DMS153 treated with DMSO at 0.1 percent for 48 hours (cell line): ENCODE results near the gene SEL1L.
A peak's percentile ranks its signal among the peaks of the same experiment; 100 is the strongest.
"Not testable (repeated sequence)": the region's sequence is repeated elsewhere in the genome, so short reads cannot be mapped to it uniquely, and the experiment has no call there.

Experiments
- DNase-seq: peaks from one replicate; lab custom pipeline; 2025; ENCODE audit not compliant: unreplicated experiment; lab: John Stamatoyannopoulos, UW

The SEL1L gene

GRCh38 chr14:81529391-81529790, 4.3 kb downstream of the SEL1L start:
- no peak for DNase-seq

- no peak for DNase-seq
These were observed 8.5 kb downstream of the SEL1L start for GRCh38 chr14:81525129-81525528.

- DNase-seq = no peak
These were observed 10.0 kb downstream of the SEL1L start for GRCh38 chr14:81523616-81524015.

GRCh38 chr14:81523016-81523415, 10.6 kb downstream of the SEL1L start:
- no peak for DNase-seq

GRCh38 chr14:81521356-81521755, 12.3 kb downstream of the SEL1L start:
- no peak for DNase-seq

- DNase-seq = no peak
These were observed 14.2 kb downstream of the SEL1L start for GRCh38 chr14:81519200-81520011.

GRCh38 chr14:81517798-81518398, 15.8 kb downstream of the SEL1L start:
- DNase-seq = no peak

- DNase-seq = no peak
These were observed 16.5 kb downstream of the SEL1L start for GRCh38 chr14:81516986-81517797.

GRCh38 chr14:81515927-81516326, 17.7 kb downstream of the SEL1L start:
- DNase-seq = not testable (repeated sequence)

GRCh38 chr14:81512826-81513225, 20.8 kb downstream of the SEL1L start:
- not testable (repeated sequence) for DNase-seq

GRCh38 chr14:81511111-81511904, 22.3 kb downstream of the SEL1L start:
- DNase-seq = no peak

GRCh38 chr14:81509838-81510452, 23.7 kb downstream of the SEL1L start:
- DNase-seq = peak; percentile 30

- no peak for DNase-seq
These were observed 24.3 kb downstream of the SEL1L start for GRCh38 chr14:81509321-81509720.

- no peak for DNase-seq
These were observed 27.2 kb downstream of the SEL1L start for GRCh38 chr14:81506487-81506886.

- no peak for DNase-seq
These were observed 28.8 kb downstream of the SEL1L start for GRCh38 chr14:81504864-81505263.

GRCh38 chr14:81485781-81486180, 47.9 kb downstream of the SEL1L start:
- no peak for DNase-seq

- DNase-seq = no peak
These were observed 48.3 kb downstream of the SEL1L start for GRCh38 chr14:81485372-81485771.

- DNase-seq = no peak
These were observed 49.5 kb downstream of the SEL1L start for GRCh38 chr14:81484120-81484519.

- DNase-seq = no peak
These were observed 52.9 kb downstream of the SEL1L start for GRCh38 chr14:81480741-81481140.

- DNase-seq = no peak
These were observed 55.2 kb downstream of the SEL1L start for GRCh38 chr14:81478446-81478845.

- no peak for DNase-seq
These were observed 56.8 kb downstream of the SEL1L start for GRCh38 chr14:81476816-81477215.
